HCEC 1CT (cell line): Measurements from ENCODE around the gene AKAIN1.

ENCODE experiments used
- DNase-seq: peaks from one replicate; pipeline ENCODE4 v3.0.0-alpha.2; 2017

Gene AKAIN1, protein sequence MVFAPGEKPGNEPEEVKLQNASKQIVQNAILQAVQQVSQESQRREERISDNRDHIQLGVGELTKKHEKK

GRCh38 chr18:5197032-5197434, at the start of gene AKAIN1:
Gene AKAIN1 (minus strand): TSS chr18:5197257. CDS start chr18:5197053, 204 bp downstream.
- no peak for DNase-seq

GRCh38 chr18:5244941-5245340, 47.9 kb upstream of the AKAIN1 start:
- DNase-seq: no peak

GRCh38 chr18:5239447-5239846, 42.4 kb upstream of the AKAIN1 start:
- DNase-seq: no peak

DNA sequence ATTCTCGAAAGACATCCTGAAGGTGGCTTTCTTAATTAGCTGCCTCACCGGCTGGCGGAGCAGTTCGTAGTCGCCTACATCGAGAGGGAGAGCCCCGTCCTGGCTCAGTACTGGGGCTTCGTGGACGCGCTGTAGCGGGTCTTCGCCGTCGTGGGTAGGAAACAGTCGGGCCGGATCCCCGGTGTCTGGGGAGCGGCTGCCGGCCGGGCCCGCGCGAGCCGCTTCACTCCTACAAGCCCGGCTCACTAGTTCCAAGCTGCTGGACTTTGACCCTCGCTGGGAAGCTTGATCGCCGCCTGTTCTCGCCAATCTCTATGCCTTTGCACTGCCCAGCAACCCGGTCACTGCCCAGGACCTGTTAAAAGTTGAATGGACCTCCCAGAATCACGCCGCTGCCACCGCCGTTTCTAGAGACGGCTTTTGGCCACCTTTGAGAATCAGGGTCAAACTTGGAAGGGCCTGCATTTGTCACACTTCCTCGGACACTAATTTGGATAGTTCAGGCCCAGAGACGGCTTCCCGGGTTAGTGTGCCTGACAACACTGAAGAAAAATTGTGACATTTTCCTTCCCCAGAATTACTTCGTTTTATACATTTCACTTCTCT, 41.4 kb upstream of the AKAIN1 start:
- DNase-seq: peak; percentile 35

- peak; percentile 85 for DNase-seq
Observed at GRCh38 chr18:5237723-5238370, 40.8 kb upstream of the AKAIN1 start.

DNA sequence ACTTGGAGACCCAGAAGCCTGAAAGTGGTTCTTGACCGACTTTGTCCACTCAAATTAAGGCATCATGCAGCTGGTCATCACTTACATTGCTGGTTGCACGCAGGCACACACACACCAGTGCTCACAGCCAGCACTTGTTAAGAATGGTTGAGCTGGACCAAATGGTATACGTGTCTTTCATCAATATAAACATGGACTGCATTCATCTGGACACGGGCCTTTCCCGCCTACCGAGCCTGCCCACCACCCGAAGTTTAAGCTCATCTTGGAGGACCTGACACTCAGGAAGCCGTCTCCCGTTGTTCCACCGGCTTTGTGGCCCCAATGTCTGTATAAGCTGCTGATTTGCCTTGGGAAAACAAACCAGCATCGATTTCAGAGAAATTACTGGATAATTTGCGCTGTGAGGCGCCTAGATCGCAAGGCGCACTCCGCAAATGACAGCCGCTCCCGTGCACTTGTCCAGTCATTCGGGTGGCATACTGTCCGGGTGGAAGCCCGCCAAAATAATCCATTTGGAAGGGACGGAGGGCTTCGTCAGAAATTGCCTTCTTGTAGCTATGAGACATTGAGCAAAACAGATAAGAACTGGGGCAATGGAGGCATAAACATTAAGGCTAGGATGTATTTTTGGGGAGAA, 40.1 kb upstream of the AKAIN1 start:
- no peak for DNase-seq

GRCh38 chr18:5214583-5215351, 17.7 kb upstream of the AKAIN1 start:
- no peak for DNase-seq

- DNase-seq: no peak
Observed at GRCh38 chr18:5207471-5208150, 10.6 kb upstream of the AKAIN1 start.

GRCh38 chr18:5198311-5198710, 1.3 kb upstream of the AKAIN1 start:
- no peak for DNase-seq

- no peak for DNase-seq
Observed at GRCh38 chr18:5197461-5197860, 404 bp upstream of the AKAIN1 start.

DNA sequence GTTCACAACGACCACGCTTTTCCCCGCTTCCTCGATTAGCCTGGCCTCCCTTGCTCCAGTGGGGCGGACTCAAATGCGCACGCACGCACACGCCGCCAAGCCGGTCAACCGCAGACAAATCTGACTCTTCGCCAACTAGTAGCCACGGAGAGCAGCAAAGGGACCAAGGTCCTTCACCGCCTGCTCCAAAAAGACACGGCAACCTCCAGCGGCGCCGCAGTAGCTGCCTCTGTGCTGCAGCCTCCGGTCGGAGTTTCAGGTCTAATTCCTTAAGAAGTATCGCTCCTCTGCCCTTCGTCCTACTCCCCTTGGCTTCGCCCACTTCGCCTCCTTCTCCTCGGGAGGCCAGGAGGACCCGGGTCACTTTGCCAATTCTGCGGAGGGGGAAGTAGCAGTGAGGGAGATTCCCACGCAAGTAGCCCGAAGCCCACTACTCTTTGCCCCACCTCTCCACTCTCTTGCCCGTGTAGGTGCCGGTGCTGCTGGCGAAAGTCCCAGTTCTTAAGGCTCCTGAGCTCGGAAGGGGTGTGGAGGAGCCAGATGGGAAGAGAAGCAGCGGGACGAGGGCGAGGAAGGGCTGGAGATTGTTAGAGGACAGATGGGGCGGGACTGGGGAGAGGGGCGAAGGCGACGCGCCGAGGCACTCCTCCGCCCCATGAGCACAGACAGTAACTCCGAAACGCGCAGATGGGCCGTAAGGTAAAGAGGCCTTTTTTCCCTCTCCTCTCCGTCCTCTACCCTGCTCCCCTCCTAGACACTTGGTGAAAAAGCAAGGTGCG, 615 bp downstream of the AKAIN1 start:
- DNase-seq: no peak

DNA sequence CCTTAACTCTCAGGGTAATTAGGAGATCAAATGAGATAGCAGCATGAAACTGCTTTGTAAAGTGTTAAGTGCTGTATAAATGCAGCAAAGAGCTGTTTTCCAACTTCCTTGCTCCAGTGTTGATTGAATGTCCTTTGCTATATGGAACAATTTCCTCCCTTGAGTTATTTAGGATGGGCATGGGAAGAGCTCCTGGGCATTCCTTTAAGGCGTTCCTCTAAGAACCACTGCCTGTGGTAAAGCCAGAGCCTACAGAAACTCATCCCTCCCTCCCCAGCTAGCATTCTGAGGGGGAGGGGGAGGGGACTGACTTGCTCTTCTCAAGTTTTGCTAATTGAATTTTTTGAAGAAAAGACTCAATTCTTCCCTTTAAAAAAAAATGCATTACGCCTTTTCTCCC, 1.4 kb downstream of the AKAIN1 start:
- DNase-seq: no peak

DNA sequence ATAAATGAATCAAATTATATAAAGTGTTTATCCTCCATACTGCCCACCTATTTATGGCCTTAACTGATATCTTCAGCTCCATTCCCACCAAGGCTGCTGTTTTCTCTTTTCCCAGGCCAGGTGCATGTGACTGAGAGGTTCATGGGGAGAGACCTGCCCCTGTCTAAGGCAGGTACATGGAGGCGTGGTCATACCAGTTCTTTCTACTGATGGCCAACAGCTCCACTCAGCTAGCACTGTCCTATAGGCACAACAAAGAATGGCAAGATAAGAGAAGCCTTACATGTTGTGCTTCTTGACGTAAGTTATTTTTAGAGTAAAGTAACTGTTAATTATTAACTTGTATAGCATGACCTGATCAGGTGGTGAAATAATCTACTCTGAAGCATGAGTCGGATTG, 16.8 kb downstream of the AKAIN1 start:
- DNase-seq: no peak

DNA sequence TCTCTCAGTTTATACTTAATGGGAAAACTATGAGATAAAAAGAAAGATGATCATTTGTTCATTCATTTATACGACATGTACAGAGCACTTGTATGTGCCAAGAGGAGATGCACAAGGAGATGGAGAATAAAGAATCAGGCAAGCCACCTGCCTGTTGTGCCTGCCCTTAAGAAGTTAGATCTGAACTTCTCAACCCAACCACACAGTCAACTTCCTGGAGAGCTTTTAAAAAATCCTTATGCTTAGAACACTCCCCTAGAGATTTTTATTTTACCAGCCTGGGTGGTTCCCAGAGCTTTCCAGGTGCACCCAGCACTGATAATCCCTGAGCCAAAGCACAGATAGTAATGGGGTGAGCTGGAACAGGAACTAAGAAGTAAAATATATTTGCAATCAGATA, 18.5 kb downstream of the AKAIN1 start:
- no peak for DNase-seq

DNA sequence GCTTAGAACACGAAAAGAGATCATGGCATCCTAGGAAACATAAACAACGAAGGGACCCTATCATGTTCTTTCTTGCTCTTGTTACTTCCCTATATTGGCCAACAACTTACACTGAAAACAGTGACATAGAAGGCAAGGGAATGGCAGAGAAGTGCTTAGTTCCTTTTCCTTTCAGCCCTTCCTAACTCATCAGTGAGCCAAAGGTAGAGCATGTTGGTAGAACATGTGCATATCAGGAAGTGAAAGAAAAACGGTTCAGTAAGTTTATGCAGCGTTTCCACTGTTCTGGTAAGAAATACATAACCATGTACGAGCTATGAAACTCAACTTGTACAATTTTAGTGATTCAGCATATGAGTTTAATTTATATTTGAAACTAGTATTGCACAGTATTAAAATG, 21.7 kb downstream of the AKAIN1 start:
- no peak for DNase-seq

GRCh38 chr18:5173646-5174045, 23.4 kb downstream of the AKAIN1 start:
- no peak for DNase-seq

DNA sequence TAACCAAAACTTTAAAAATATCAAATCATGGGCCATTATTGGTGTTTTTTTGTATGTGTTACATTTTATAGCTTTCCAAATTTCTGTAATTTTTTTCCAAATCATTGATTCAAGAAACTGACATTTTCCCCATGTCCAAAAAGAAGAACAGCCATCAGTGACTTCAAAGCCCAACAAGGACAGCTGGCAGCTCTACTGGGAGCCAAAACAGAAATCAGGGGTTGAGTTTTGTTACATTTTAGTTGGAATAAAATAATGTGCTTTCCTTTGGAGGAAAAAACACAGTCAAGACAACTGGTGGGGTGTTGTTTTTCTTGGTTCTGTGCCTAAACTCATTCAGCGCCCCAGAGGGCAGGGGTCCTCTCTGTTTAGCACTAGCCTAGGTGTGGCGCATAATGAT, 23.8 kb downstream of the AKAIN1 start:
- DNase-seq: no peak

GRCh38 chr18:5167831-5168230, 29.2 kb downstream of the AKAIN1 start:
- no peak for DNase-seq

DNA sequence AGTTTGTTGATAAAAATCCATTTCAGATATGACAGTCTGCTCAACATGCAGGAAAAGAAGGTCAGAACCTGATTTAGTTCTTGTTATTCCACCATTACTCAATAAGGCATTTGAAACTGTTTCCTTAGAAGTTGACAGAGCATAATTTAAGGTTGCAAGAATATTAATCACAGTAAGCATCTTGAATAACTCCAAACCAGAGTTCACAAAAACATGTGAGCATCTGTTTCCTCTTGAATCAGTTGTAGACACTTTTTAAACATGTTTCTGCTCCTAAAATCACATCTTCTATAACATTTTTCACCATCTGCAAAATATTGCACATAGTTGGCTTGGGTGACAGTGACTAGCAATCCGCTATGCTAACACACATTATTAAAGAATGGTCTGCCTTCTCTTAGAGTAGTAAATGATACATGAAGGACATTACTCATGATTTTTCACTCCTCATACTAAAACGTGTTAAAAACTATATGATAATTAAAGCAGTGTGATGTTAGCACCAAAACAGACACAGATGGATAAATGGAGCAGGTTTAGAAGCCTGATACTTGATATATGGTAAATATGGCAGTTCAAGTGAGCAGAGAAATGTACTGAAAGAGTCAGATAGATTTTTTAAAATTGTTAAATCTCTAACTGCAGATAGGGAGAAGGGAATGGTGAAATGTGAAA, 30.3 kb downstream of the AKAIN1 start:
- no peak for DNase-seq

DNA sequence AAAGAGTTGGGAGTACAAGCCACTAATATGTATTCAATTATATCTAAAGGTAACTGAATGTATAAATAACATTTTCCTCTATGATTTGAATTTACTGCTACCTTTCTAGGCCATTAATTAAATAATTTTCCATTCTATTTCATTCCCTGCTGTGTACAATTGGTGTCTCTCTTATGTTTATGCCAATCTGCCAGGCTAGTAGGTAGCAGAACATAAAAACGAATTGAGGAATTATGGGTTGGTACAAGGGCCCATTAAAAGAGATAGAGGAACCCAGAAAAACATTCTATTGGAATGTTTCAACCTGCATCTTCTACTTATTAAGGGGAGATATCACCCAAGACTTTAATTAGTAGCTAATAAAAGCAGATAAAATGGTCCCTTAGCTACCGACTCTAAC, 32.2 kb downstream of the AKAIN1 start:
- DNase-seq: no peak

DNA sequence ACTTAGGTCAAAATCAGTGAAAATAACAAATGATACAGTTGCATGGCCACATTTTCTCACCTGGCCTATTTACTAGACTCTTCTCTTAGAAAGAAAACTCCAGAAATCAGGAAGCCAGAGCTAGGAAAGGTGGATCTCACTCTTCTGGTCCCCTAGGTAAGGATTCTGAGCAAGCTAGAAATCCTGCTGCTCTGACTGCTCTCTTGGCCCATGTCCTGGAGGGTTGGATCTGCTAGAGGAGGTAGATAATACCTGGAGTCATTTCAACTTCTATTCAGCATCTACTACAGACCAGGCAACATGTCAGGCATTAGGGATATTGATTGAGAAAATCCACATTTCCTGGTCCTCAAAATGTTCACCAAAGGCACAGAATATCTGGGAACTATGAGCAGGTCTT, 34.9 kb downstream of the AKAIN1 start:
- no peak for DNase-seq

- no peak for DNase-seq
Observed at GRCh38 chr18:5159080-5159479, 38.0 kb downstream of the AKAIN1 start.
